ENCODE measurements around the gene HELQ. TPM values are rescaled to one million over a fixed set of nuclear protein-coding genes. Genes with fewer than 3 reads are reported as not detected.

The HELQ gene
- total and polyA plus RNA-seq, 2 of the 13 experiments (the other 11 are each of a cell fraction or from before 2014, with no cell fraction given), result 6.6 to 10.8 TPM

DNA sequence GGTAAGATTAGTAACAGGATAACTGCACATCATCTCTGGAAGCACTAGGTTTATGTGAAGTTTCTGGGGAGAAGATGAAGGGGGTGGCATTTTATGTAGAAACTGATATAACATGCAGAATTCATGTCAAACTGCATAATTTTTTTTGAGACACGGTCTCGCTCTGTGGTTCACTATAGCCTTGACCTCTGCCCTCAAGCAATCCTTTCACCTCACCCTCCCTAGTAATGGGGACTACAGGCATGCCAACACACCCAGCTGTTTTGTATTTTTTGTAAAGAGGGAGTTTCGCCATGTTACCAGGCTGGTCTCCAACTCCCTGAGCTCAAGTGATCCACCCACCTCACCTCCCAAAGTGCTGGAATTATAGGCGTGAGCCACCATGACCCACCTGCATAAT lies 17.8 kb upstream of the HELQ start:
- Histone ChIP-seq H3K79me2 (ENCODE audit: insufficient read depth, low read length) (no peaks in the 10 kb centered on the region), H3K9ac (ENCODE audit: insufficient read depth, low read depth, low read length) (no peak overlapping the region), H4K20me1 (ENCODE audit: insufficient read depth, low read length) (no peaks in the 10 kb centered on the region), H2AFZ (ENCODE audit: low read length) (no peak overlapping the region), H3K4me2 (ENCODE audit: low read depth, low read length) (no peak overlapping the region), H3K4me1 (ENCODE audit: insufficient read depth, low read length) (peaks cover 11% of the 10 kb centered on the region), H3K9me3 (ENCODE audit: low read length) (no peaks in the 10 kb centered on the region), H3K4me3 (replicated peaks in 1 of 3; ENCODE audit: insufficient read depth in 1 of 3, low read depth in 2 of 3, low read length in 3 of 3) (no peak overlapping the region), H3K27ac (ENCODE audit: extremely low read length, insufficient read depth, low read length) (no peak overlapping the region), H3K27me3 (ENCODE audit: control insufficient read depth in 1 of 2, insufficient read depth in 2 of 2, low read length in 2 of 2) (no peaks in the 10 kb centered on the region), H3K36me3 (replicated peaks in 1 of 2; ENCODE audit: control insufficient read depth in 1 of 2, insufficient read depth in 2 of 2, low read length in 2 of 2) (peaks cover 0 to 17% of the 10 kb centered on the region in 2 experiments; a peak in 3 of 5 replicates)
- POLR2A ChIA-PET, result no interaction called here
- CTCF ChIA-PET (ENCODE audit: low intra/inter-chr PET ratio, low total read pairs), result no interaction called here
- BruUV-seq (replicated peaks), result no TSS peak
- WGBS (ENCODE audit: low lambda C conversion rate), result 81% methylated on average over 4 of the region's 4 CpGs
- ATAC-seq (no peak), FAIRE-seq (no peak), DNase-seq (ENCODE audit: low spot score) (no peak)
- in situ Hi-C loops (cut with HindIII; ENCODE audit: extremely low pct_ligation_motif_present, low pct_unique_long_range_greater_than_20kb) (no loop called here), intact Hi-C loops (cut with micrococcal nuclease; ENCODE audit: unreplicated experiment) (no loop called here)
- TF ChIP-seq BCL3 (CRISPR knock-in tag; IDR thresholded peaks at IDR 0.05) (no peak), GTF2F1 (IDR thresholded peaks at IDR 0.05; ENCODE audit: low read length) (no peak), TSC22D2 (CRISPR knock-in tag; IDR thresholded peaks at IDR 0.05; ENCODE audit: borderline replicate concordance) (no peak), REPIN1 (CRISPR knock-in tag; IDR thresholded peaks at IDR 0.05; ENCODE audit: borderline replicate concordance, low read depth) (no peak), MEF2D (CRISPR knock-in tag; IDR thresholded peaks at IDR 0.05) (no peak), AHR (CRISPR knock-in tag; IDR thresholded peaks at IDR 0.05) (no peak), GZF1 (CRISPR knock-in tag; IDR thresholded peaks at IDR 0.05) (no peak), ZFAT (CRISPR knock-in tag; conservative IDR thresholded peaks at IDR 0.05) (no peak), ATF1 (CRISPR knock-in tag; IDR thresholded peaks at IDR 0.05) (no peak), ZNF7 (CRISPR knock-in tag; IDR thresholded peaks at IDR 0.05) (no peak)
- TF ChIP-seq, protein P1, sequence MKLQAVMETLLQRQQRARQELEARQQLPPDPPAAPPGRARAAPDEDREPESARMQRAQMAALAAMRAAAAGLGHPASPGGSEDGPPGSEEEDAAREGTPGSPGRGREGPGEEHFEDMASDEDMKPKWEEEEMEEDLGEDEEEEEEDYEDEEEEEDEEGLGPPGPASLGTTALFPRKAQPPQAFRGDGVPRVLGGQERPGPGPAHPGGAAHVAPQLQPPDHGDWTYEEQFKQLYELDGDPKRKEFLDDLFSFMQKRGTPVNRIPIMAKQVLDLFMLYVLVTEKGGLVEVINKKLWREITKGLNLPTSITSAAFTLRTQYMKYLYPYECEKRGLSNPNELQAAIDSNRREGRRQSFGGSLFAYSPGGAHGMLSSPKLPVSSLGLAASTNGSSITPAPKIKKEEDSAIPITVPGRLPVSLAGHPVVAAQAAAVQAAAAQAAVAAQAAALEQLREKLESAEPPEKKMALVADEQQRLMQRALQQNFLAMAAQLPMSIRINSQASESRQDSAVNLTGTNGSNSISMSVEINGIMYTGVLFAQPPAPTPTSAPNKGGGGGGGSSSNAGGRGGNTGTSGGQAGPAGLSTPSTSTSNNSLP (IDR thresholded peaks at IDR 0.05; ENCODE audit: low read depth, low read length), result no peak
